ENCODE data around the gene DPP10. TPM values are rescaled to one million over a fixed set of nuclear protein-coding genes. Genes with fewer than 3 reads are reported as not detected.

The DPP10 gene
- total RNA-seq, 1 experiment from 2014 or later: not detected

DNA sequence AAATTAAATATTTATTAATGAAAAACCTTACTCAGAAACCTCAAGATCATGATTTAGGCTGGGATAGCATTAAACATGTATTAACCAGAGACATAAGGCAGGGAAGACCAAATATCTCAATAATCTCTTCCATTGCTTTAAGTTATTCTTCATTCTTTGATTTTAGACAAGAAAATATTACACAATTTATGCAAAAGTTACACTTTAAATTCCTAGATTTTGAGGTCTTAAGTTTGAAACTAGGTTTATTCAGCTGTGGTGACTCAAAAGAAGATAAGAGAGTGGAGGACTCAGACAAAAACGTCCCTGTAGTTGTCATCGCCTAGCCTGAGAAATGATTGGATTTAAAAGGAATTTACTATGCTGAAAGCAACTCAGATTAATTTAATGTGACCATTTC, 1110.3 kb downstream of the DPP10 start:
- no peak for TF ChIP-seq SIN3A (IDR thresholded peaks at IDR 0.05; ENCODE audit: borderline replicate concordance, insufficient read depth, low read depth, low read length)
- no peak for TF ChIP-seq TCF7L2 (IDR thresholded peaks at IDR 0.05; ENCODE audit: low read depth, low read length)
- no peak for TF ChIP-seq REST (IDR thresholded peaks at IDR 0.05; ENCODE audit: insufficient read depth in 1 of 2, low read depth in 2 of 2, low read length in 1 of 2)
- TF ChIP-seq CTCF (IDR thresholded peaks at IDR 0.05): no peak
- TF ChIP-seq POLR2AphosphoS5 (IDR thresholded peaks at IDR 0.05; ENCODE audit: low read depth, low read length): no peak
- in situ Hi-C loops (cut with HindIII; ENCODE audit: low pct_unique_long_range_greater_than_20kb, low sequenced_read_pairs) (no loop called here), intact Hi-C loops (cut with micrococcal nuclease; ENCODE audit: unreplicated experiment) (no loop called here)
- Histone ChIP-seq H3K4me1 (ENCODE audit: control insufficient read depth, insufficient read depth, low read length) (no peaks in the 10 kb centered on the region), H3K36me3 (ENCODE audit: control insufficient read depth, insufficient read depth, low read length) (no peaks in the 10 kb centered on the region), H3K27me3 (ENCODE audit: control insufficient read depth, insufficient read depth, low read length) (no peaks in the 10 kb centered on the region), H3K27ac (ENCODE audit: low read length) (no peak overlapping the region), H3K4me3 (ENCODE audit: low read depth in 2 of 2, low read length in 2 of 2) (no peak overlapping the region), H3K9me3 (ENCODE audit: control insufficient read depth, insufficient read depth, low read depth, low read length) (no peaks in the 10 kb centered on the region)
- ATAC-seq (no peak), DNase-seq (ENCODE audit: low read depth, low spot score) (no peak)
- ChIA-PET POLR2A (no interaction called here), CTCF (no interaction called here)
- no TSS peak for BruUV-seq (replicated peaks)

- no peak for ATAC-seq
- H3K4me3 ChIP-seq (ENCODE audit: low read depth in 2 of 2, low read length in 2 of 2): no peak overlapping the region
- DNase-seq (ENCODE audit: low read depth, low spot score): no peak
- H3K27me3 ChIP-seq (ENCODE audit: control insufficient read depth, insufficient read depth, low read length): no peaks in the 10 kb centered on the region
- POLR2A ChIA-PET: no interaction called here
- CTCF ChIA-PET: no interaction called here
- no peaks in the 10 kb centered on the region for H3K9me3 ChIP-seq (ENCODE audit: control insufficient read depth, insufficient read depth, low read depth, low read length)
- in situ Hi-C loops (cut with HindIII; ENCODE audit: low pct_unique_long_range_greater_than_20kb, low sequenced_read_pairs) (no loop called here), intact Hi-C loops (cut with micrococcal nuclease; ENCODE audit: unreplicated experiment) (no loop called here)
- no peak for TF ChIP-seq TCF7L2 (IDR thresholded peaks at IDR 0.05; ENCODE audit: low read depth, low read length)
- TF ChIP-seq POLR2AphosphoS5 (IDR thresholded peaks at IDR 0.05; ENCODE audit: low read depth, low read length): no peak
- TF ChIP-seq CTCF (IDR thresholded peaks at IDR 0.05): no peak
- TF ChIP-seq SIN3A (IDR thresholded peaks at IDR 0.05; ENCODE audit: borderline replicate concordance, insufficient read depth, low read depth, low read length): no peak
- TF ChIP-seq REST (IDR thresholded peaks at IDR 0.05; ENCODE audit: insufficient read depth in 1 of 2, low read depth in 2 of 2, low read length in 1 of 2): no peak
- no TSS peak for BruUV-seq (replicated peaks)
- H3K4me1 ChIP-seq (ENCODE audit: control insufficient read depth, insufficient read depth, low read length): no peaks in the 10 kb centered on the region
- no peaks in the 10 kb centered on the region for H3K36me3 ChIP-seq (ENCODE audit: control insufficient read depth, insufficient read depth, low read length)
- H3K27ac ChIP-seq (ENCODE audit: low read length): no peak overlapping the region
Measured at GRCh38 chr2:115554153-115554552, 1111.7 kb downstream of the DPP10 start.
